Measurements from ENCODE around the gene AFAP1.
"Not testable (repeated sequence)": the region's sequence is repeated elsewhere in the genome, so short reads cannot be mapped to it uniquely, and the experiment has no call there.

AFAP1 gene

DNA sequence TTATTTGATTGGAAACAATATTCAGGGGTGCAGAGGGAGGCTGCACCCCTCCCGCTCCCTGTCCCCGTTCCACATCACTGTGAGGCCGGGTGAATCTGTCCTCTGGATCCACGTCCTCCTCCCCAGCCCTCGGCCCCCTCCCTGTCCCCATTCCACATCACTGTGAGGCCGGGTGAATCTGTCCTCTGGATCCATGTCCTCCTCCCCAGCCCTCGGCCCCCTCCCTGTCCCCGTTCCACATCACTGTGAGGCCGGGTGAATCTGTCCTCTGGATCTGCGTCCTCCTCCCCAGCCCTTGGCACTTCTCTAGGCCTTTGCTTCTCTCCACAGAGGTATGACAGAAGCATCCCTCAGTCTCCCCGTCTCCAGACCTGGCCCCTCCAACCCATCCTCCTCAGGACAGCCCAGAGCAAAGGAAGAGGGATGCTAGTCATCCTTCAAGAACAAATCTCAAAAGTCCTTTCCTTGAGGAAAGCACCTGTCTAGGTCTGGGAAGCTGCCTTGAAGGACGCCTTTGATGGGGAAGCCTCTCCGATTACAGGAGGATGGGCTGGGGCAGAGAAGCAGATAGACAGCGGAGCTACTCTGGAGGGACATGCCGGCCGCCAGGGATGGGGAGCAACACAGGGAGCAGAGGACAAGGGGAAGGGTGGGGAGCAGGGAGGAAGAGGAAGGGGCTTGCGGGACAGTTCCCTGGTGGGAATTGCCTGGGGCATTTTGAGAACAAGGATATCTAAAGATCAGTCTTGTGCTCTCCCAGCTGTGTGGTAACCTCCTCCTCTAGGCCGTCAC lies 10.8 kb upstream of the AFAP1 start:
- Histone ChIP-seq H3K27ac (no peak overlapping the region), H3K36me3 (no peaks in the 10 kb centered on the region), H3K4me3 (no peak overlapping the region), H3K9me3 (no peaks in the 10 kb centered on the region), H3K4me1 (no peaks in the 10 kb centered on the region), H3K27me3 (no peaks in the 10 kb centered on the region)
- intact Hi-C loops (cut with DNase I; ENCODE audit: low total_unique reads) = no loop called here
- TF ChIP-seq, protein P1, sequence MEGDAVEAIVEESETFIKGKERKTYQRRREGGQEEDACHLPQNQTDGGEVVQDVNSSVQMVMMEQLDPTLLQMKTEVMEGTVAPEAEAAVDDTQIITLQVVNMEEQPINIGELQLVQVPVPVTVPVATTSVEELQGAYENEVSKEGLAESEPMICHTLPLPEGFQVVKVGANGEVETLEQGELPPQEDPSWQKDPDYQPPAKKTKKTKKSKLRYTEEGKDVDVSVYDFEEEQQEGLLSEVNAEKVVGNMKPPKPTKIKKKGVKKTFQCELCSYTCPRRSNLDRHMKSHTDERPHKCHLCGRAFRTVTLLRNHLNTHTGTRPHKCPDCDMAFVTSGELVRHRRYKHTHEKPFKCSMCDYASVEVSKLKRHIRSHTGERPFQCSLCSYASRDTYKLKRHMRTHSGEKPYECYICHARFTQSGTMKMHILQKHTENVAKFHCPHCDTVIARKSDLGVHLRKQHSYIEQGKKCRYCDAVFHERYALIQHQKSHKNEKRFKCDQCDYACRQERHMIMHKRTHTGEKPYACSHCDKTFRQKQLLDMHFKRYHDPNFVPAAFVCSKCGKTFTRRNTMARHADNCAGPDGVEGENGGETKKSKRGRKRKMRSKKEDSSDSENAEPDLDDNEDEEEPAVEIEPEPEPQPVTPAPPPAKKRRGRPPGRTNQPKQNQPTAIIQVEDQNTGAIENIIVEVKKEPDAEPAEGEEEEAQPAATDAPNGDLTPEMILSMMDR (IDR thresholded peaks at IDR 0.05) = no peak
- no peak for DNase-seq

DNA sequence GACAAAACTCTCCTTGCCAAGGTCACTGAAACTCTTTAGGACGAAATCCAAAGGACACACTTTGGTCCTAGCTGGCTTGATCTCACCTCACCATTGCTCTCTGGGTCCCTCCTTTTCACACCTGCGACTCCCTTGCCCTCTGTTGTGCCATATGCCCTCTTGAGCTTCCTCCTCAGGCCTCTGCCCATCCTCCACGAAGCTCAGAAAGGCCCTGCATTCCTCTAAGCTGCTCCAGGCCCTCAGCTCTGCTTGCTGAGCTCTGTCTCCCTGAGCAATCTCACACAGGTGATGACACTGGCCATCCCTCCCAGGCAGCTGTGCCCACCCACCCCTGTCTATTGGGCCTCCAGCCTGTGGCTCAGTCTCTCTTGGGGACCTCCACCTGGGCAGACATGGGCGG lies 10.1 kb upstream of the AFAP1 start:
- no peak overlapping the region for H3K4me3 ChIP-seq
- TF ChIP-seq, protein P1 (IDR thresholded peaks at IDR 0.05) = no peak
- no peaks in the 10 kb centered on the region for H3K27me3 ChIP-seq
- no peak overlapping the region for H3K27ac ChIP-seq
- no peak for DNase-seq
- no peaks in the 10 kb centered on the region for H3K9me3 ChIP-seq
- intact Hi-C loops (cut with DNase I; ENCODE audit: low total_unique reads) = no loop called here
- H3K36me3 ChIP-seq = no peaks in the 10 kb centered on the region
- no peaks in the 10 kb centered on the region for H3K4me1 ChIP-seq

DNA sequence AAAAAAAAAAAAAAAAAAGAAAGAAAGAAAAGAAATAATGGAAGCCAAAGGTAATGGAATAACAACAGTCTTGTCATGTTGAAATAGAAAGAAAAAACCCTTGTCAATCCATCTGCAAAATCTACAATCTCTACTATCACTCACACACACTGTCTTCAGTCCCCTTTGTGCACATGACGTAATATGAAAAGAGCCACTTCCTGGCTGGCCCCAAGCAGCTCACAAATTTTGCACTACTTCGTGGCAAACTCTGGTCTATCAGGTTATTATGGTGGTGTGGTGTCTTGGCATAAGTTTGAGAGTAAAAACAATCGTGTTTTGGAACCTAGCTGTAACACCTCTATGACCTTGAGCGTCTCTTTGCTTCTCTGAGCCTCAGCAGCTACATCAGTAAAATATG lies 8.3 kb upstream of the AFAP1 start:
- no peaks in the 10 kb centered on the region for H3K4me1 ChIP-seq
- no peak for DNase-seq
- H3K27me3 ChIP-seq = no peaks in the 10 kb centered on the region
- no peaks in the 10 kb centered on the region for H3K9me3 ChIP-seq
- TF ChIP-seq, protein P1 (IDR thresholded peaks at IDR 0.05) = no peak
- no peaks in the 10 kb centered on the region for H3K36me3 ChIP-seq
- no peak overlapping the region for H3K27ac ChIP-seq
- intact Hi-C loops (cut with DNase I; ENCODE audit: low total_unique reads) = no loop called here
- no peak overlapping the region for H3K4me3 ChIP-seq

DNA sequence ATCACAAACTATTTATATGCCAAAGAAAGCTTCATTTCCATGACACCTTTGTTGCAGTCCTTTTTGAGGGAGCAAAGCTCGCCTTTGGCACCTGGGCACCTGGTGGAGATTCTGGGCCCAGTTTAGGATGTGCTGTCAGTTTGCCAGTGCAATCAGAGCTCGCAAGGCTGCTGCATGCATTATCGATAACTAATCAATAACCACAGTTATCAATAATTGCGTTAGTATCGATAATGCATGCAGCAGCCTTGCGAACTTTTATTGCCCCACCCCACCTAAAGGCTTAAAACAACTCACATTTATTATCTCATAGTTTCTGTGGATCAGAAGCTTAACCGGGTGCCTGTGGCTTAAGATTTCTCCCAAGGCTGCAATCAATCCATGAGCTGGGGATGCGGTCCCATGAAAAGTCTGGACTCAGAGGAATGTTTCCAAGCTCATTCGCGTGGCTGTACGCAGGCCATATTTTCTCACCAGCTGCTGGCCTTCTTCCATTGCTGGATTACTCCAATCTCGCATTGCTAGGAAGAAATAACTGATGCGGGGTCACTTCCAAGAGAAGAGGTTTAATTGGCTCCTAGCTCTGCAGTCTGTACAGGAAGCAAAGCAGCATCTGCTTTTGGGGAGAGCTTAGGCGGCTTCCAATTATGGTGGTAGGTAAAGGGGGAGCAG lies 6.2 kb upstream of the AFAP1 start:
- Histone ChIP-seq H3K27me3 (no peaks in the 10 kb centered on the region), H3K27ac (no peak overlapping the region), H3K4me1 (peaks cover 0 to 6% (median 0%) of the 10 kb centered on the region in 4 donors), H3K4me3 (no peak overlapping the region), H3K36me3 (no peaks in the 10 kb centered on the region), H3K9me3 (no peaks in the 10 kb centered on the region)
- no peak for DNase-seq
- intact Hi-C loops (cut with DNase I; ENCODE audit: low total_unique reads) = no loop called here
- TF ChIP-seq, protein P1 (IDR thresholded peaks at IDR 0.05) = no peak

DNA sequence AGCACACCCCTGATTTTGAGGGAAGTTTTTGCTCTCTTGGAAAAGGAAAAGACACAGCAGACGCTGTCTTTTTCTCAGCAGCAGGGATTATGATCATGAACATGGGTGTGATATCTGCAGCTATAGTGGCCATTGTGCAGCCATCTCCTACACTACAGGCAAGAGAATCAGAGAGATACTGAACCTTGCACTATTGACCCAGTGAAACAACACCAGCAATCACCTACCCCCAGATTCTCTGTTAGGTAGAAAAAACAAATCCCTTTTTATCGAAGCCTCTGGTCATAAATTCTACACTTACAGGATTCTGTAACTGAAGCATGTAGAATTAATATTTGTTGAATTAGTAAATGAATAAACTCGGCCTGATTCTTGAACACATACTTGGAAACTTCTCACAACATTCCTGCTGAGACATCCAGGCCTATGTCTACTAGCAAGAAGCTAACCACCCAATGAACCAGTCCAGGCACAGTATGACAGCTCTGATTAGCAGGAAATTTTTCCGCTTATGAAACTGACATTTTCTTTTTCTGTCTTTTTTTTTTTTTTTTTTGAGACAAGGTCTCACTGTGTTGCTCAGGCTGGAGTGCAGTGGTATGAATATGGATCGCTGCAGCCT lies 5.0 kb upstream of the AFAP1 start:
- TF ChIP-seq, protein P1 (IDR thresholded peaks at IDR 0.05) = no peak
- peaks cover 0 to 6% (median 2%) of the 10 kb centered on the region in 4 donors for H3K4me1 ChIP-seq
- intact Hi-C loops (cut with DNase I; ENCODE audit: low total_unique reads) = no loop called here
- no peak overlapping the region for H3K27ac ChIP-seq
- H3K36me3 ChIP-seq = no peaks in the 10 kb centered on the region
- DNase-seq = no peak
- no peaks in the 10 kb centered on the region for H3K9me3 ChIP-seq
- no peak overlapping the region for H3K4me3 ChIP-seq
- no peaks in the 10 kb centered on the region for H3K27me3 ChIP-seq

DNA sequence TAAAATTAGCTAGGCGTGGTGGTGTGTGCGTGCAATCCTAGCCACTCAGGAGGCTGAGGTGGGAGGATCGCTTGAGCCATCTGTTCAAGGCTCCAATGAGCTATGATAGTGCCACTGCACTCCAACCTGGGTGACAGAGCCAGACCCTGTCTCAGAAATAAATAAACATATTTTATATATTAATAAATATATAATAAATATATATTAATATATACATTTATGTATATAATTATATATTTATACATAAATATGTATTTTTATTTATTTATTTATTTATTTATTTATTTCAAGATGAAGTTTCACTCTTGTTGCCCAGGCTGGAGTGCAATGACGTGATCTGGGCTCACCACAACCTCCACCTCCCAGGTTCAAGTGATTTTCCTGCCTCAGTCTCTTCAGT lies 4.0 kb upstream of the AFAP1 start:
- H3K27ac ChIP-seq; intact Hi-C loops (cut with DNase I; ENCODE audit: low total_unique reads); H3K27me3 ChIP-seq; DNase-seq; H3K4me3 ChIP-seq; H3K4me1 ChIP-seq; H3K36me3 ChIP-seq; H3K9me3 ChIP-seq: not testable (repeated sequence)
